ENCODE measurements around the gene SESTD1.

GRCh38 chr2:179132076-179132475 is 132.6 kb downstream of the SESTD1 start:
- TF ChIP-seq ZNF205 (CRISPR knock-in tag; IDR thresholded peaks at IDR 0.05) (no peak), ZKSCAN1 (IDR thresholded peaks at IDR 0.05; ENCODE audit: low read length) (no peak), KDM5A (IDR thresholded peaks at IDR 0.05; ENCODE audit: borderline replicate concordance, low read length) (no peak), PAF1 (CRISPR knock-in tag; IDR thresholded peaks at IDR 0.05) (no peak), TBX3 (IDR thresholded peaks at IDR 0.05; ENCODE audit: borderline replicate concordance) (no peak), JUN (CRISPR knock-in tag; IDR thresholded peaks at IDR 0.05) (no peak), POLR2A (IDR thresholded peaks at IDR 0.05; ENCODE audit: insufficient read depth in 1 of 2, low read depth in 2 of 2, low read length in 2 of 2) (no peak), SMC3 (IDR thresholded peaks at IDR 0.05; ENCODE audit: low read length) (no peak), PHF5A (CRISPR knock-in tag; IDR thresholded peaks at IDR 0.05; ENCODE audit: low read depth, unreplicated experiment) (no peak)

Data from HepG2 (cell line).